SK-N-SH (cell line): ENCODE results near the gene NTMT2. TPM values are rescaled to one million over a fixed set of nuclear protein-coding genes. Genes with fewer than 3 reads are reported as not detected.

Experiments
- CTCF ChIA-PET: fragments of 300-600, 350-600 bp; formaldehyde crosslinking; extraction: SDS; loops from one replicate; lab custom pipeline; 2021; lab: Yijun Ruan, JAX
- POLR2A ChIA-PET: fragments of 350-600 bp; sonication (Branson Sonifier 250); formaldehyde crosslinking; extraction: SDS; loops from one replicate; lab custom pipeline; 2020; ENCODE audit warnings: antibody characterized with exemption, inconsistent platforms; lab: Yijun Ruan, JAX
- DNase-seq: peaks from one replicate; pipeline ENCODE4 v3.0.0; 2012
- H2AFZ ChIP-seq: fragments of 200-600 bp; sonication (generic); 2 replicates; pipeline ENCODE4 v1.8.1; 2016; ENCODE audit warnings: antibody characterized with exemption, mild to moderate bottlenecking, low read depth
- H3F3A ChIP-seq: fragments of 200-600 bp; sonication (generic); replicated peaks from 2 replicates; pipeline ENCODE3; 2016; ENCODE audit warnings: antibody characterized with exemption, mild to moderate bottlenecking; ENCODE audit not compliant: insufficient read depth
- H3K27ac ChIP-seq, 2 experiments: fragments of 200-500 bp in 1 of 2; fragments of 200-600 bp in 1 of 2; sonication (Bioruptor generic) in 1 of 2; sonication (generic), shearing (Covaris generic) in 1 of 2; 2 replicates each; pipeline versions ENCODE4 v1.5.1 to v1.6.1; 2014 to 2016; ENCODE audit warnings: low read depth in 2 of 2, inconsistent platforms in 1 of 2, low read length in 1 of 2, mild to moderate bottlenecking in 1 of 2, mixed read lengths in 1 of 2
- H3K27me3 ChIP-seq: fragments of 200-600 bp; sonication (generic), shearing (Covaris generic); 2 replicates; pipeline ENCODE4 v1.6.1; 2016; ENCODE audit warnings: mixed run types; ENCODE audit not compliant: insufficient read depth
- H3K36me3 ChIP-seq, 2 experiments: fragments of 200-500 bp in 1 of 2; fragments of 200-600 bp in 1 of 2; sonication (Bioruptor generic) in 1 of 2; sonication (generic) in 1 of 2; replicated peaks in 1 of 2; 2 replicates each; pipeline versions ENCODE3 to v1.5.1; 2014 to 2016; ENCODE audit warnings: low read length in 1 of 2, mild to moderate bottlenecking in 1 of 2; ENCODE audit not compliant: insufficient read depth in 2 of 2, control insufficient read depth in 1 of 2
- H3K4me1 ChIP-seq, 2 experiments: fragments of 200-500 bp in 1 of 2; fragments of 200-600 bp in 1 of 2; sonication (Bioruptor generic) in 1 of 2; sonication (generic), shearing (Covaris generic) in 1 of 2; 2 replicates each; pipeline versions ENCODE4 v1.5.1 to v1.6.1; 2014 to 2016; ENCODE audit warnings: low read depth in 1 of 2, low read length in 1 of 2, mixed run types in 1 of 2; ENCODE audit not compliant: insufficient read depth in 2 of 2, control insufficient read depth in 1 of 2
- H3K4me2 ChIP-seq: fragments of 200-600 bp; sonication (generic), shearing (Covaris generic); 2 replicates; pipeline ENCODE4 v1.6.1; 2017; ENCODE audit warnings: mixed run types
- H3K4me3 ChIP-seq, 2 experiments: fragments of 200-500 bp in 1 of 2; fragments of 200-600 bp in 1 of 2; sonication (Bioruptor generic) in 1 of 2; sonication (generic), shearing (Covaris generic) in 1 of 2; 2 replicates each; pipeline versions ENCODE4 v1.5.1 to v1.8.1; 2014 to 2016; ENCODE audit warnings: low read depth in 2 of 2, inconsistent platforms in 1 of 2, low read length in 1 of 2, mild to moderate bottlenecking in 1 of 2, mixed read lengths in 1 of 2, moderate library complexity in 1 of 2
- H3K79me2 ChIP-seq: fragments of 200-600 bp; sonication (generic); 2 replicates; pipeline ENCODE4 v1.8.1; 2017; ENCODE audit warnings: mild to moderate bottlenecking; ENCODE audit not compliant: insufficient read depth
- H3K9ac ChIP-seq: fragments of 200-600 bp; sonication (generic); 2 replicates; pipeline ENCODE4 v1.6.1; 2017; ENCODE audit warnings: mixed run types
- H3K9me2 ChIP-seq: fragments of 200-600 bp; sonication (generic); 2 replicates; pipeline ENCODE4 v1.6.1; 2017; ENCODE audit warnings: mixed run types
- H3K9me3 ChIP-seq: fragments of 200-600 bp; sonication (generic); 2 replicates; pipeline ENCODE4 v1.6.1; 2017; ENCODE audit warnings: mixed run types, mild to moderate bottlenecking, moderate library complexity
- H4K20me1 ChIP-seq: fragments of 200-600 bp; sonication (generic); 2 replicates; pipeline ENCODE4 v1.6.1; 2017; ENCODE audit warnings: mild to moderate bottlenecking, mixed run types; ENCODE audit not compliant: insufficient read depth
- ELF1 ChIP-seq: IDR thresholded peaks from 2 replicates; pipeline ENCODE4 v1.4.0; 2012
- FOXM1 ChIP-seq: IDR thresholded peaks from 2 replicates; pipeline ENCODE4 v1.4.0; 2012; ENCODE audit warnings: low read depth, mild to moderate bottlenecking
- JUND ChIP-seq: IDR thresholded peaks from 2 replicates; pipeline ENCODE4 v1.4.0; 2012
- MEF2A ChIP-seq: IDR thresholded peaks from 2 replicates; pipeline ENCODE4 v1.4.0; 2012; ENCODE audit warnings: low read depth, borderline replicate concordance
- MXI1 ChIP-seq: IDR thresholded peaks from 2 replicates; pipeline ENCODE4 v1.6.1; 2012; ENCODE audit warnings: mild to moderate bottlenecking, low read depth, low read length, improper control_type of control experiment
- RXRA ChIP-seq: IDR thresholded peaks from 2 replicates; pipeline ENCODE4 v1.4.0; 2012; ENCODE audit warnings: low read depth, mild to moderate bottlenecking, borderline replicate concordance
- TAF1 ChIP-seq: IDR thresholded peaks from 2 replicates; pipeline ENCODE4 v1.6.1; 2012; ENCODE audit warnings: low read depth, mild to moderate bottlenecking, low read length, moderate library complexity, borderline replicate concordance
- TEAD4 ChIP-seq: IDR thresholded peaks from 2 replicates; pipeline ENCODE4 v1.4.0; 2012; ENCODE audit warnings: mild to moderate bottlenecking, borderline replicate concordance; ENCODE audit not compliant: insufficient read depth
- WGBS: methylation state at CpG from one replicate; pipeline ENCODE4 v1.1.6; 2017; ENCODE audit warnings: low lambda C conversion rate; 5-methylcytosine and 5-hydroxymethylcytosine counted together
- polyA plus RNA-seq, 3 experiments: library from polyadenylated mRNA; depleted of rRNA; stranded (reverse); fragments of >200 nt; gene quantifications; 2 replicates each; pipeline ENCODE4 v1.2.3, GENCODE V29; 2012
- TF ChIP-seq, protein P1 (sequence below): IDR thresholded peaks from 2 replicates; pipeline ENCODE4; 2012
- TF ChIP-seq, protein P2 (sequence below): IDR thresholded peaks from 2 replicates; pipeline ENCODE4 v1.4.0; 2012; ENCODE audit warnings: low read depth
- TF ChIP-seq, protein P3 (sequence below): fragments of 150-350 bp; IDR thresholded peaks from 2 replicates; pipeline ENCODE4 v1.6.1; 2016; ENCODE audit warnings: mild to moderate bottlenecking, low read depth, low read length
- TF ChIP-seq, protein P4 (sequence below): fragments of 150-350 bp; IDR thresholded peaks from 2 replicates; pipeline ENCODE4 v1.6.1; 2017; ENCODE audit warnings: antibody characterized with exemption, low read length, low read depth, borderline replicate concordance

NTMT2 gene
- polyA plus RNA-seq, 1 of the 3 experiments (the other 2 are of a cell fraction): not detected

DNA sequence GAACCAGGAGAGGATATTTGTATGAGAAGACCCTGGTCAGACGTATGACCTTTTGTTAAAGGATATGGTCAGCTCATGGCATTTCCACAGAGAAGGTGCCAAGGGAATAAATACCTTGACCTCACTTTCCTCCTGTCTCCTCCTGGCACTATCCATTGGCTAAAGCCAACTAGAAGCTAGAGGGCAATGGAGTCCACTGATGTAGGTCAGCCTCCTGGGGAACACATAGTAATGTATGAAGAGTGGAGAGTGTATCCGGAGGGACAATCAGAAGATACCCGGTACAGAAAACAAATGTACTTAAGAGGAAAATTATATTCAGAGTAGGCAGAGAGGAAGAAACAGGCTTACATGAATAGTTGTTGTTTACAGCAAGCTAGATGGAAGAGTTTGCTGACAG is 698 bp upstream of the NTMT2 start:
- no peaks in the 10 kb centered on the region for H3K79me2 ChIP-seq
- H3K4me1 ChIP-seq: no peaks in the 10 kb centered on the region
- H3K9ac ChIP-seq: no peak overlapping the region
- no peaks in the 10 kb centered on the region for H3K9me3 ChIP-seq
- no peaks in the 10 kb centered on the region for H4K20me1 ChIP-seq
- no peak overlapping the region for H3K4me2 ChIP-seq
- H3K27ac ChIP-seq: no peak overlapping the region
- POLR2A ChIA-PET: no interaction called here
- DNase-seq: no peak
- no peaks in the 10 kb centered on the region for H3K36me3 ChIP-seq
- WGBS: 11% methylated on average over 3 of the region's 3 CpGs
- no peak overlapping the region for H2AFZ ChIP-seq
- TF ChIP-seq, protein P1, sequence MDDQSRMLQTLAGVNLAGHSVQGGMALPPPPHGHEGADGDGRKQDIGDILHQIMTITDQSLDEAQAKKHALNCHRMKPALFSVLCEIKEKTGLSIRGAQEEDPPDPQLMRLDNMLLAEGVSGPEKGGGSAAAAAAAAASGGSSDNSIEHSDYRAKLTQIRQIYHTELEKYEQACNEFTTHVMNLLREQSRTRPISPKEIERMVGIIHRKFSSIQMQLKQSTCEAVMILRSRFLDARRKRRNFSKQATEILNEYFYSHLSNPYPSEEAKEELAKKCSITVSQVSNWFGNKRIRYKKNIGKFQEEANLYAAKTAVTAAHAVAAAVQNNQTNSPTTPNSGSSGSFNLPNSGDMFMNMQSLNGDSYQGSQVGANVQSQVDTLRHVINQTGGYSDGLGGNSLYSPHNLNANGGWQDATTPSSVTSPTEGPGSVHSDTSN: no peak
- no peak for TF ChIP-seq JUND
- no peak for TF ChIP-seq FOXM1
- no peak for TF ChIP-seq MEF2A
- TF ChIP-seq, protein P2, sequence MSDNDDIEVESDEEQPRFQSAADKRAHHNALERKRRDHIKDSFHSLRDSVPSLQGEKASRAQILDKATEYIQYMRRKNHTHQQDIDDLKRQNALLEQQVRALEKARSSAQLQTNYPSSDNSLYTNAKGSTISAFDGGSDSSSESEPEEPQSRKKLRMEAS: no peak
- TF ChIP-seq TEAD4: no peak
- no peaks in the 10 kb centered on the region for H3F3A ChIP-seq
- CTCF ChIA-PET: no interaction called here
- H3K27me3 ChIP-seq: no peaks in the 10 kb centered on the region
- H3K9me2 ChIP-seq: no peaks in the 10 kb centered on the region
- no peak overlapping the region for H3K4me3 ChIP-seq

DNA sequence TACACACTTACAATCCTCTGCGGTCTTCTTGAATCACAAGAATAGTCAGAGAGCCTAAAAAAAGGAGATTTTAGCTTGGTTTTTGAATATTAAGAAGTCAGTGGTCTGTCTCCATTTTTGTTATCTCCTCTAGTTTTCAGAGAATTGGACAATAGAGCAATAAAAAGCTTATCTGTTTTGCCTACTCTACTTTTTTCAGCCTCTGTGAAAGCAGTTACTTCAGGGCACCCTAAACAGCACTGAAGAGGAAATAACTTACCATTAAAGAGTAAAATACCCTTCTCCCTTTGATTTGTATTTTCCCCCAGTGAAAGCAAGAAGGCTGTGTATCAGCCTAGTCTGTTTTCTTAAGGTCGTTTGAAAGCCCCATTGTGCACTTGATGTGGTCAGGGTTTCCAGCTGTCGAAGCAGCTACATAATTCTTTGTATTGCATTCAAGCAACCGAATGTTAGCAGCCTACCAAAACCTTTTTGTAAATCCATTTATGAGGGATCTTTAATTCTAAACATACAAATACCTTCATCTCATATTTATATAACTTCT is 1.0 kb downstream of the NTMT2 start:
- no peak for DNase-seq
- no peaks in the 10 kb centered on the region for H3F3A ChIP-seq
- H3K4me1 ChIP-seq: no peaks in the 10 kb centered on the region
- TF ChIP-seq RXRA (no peak), TAF1 (no peak), MXI1 (no peak), ELF1 (no peak)
- TF ChIP-seq, protein P3, sequence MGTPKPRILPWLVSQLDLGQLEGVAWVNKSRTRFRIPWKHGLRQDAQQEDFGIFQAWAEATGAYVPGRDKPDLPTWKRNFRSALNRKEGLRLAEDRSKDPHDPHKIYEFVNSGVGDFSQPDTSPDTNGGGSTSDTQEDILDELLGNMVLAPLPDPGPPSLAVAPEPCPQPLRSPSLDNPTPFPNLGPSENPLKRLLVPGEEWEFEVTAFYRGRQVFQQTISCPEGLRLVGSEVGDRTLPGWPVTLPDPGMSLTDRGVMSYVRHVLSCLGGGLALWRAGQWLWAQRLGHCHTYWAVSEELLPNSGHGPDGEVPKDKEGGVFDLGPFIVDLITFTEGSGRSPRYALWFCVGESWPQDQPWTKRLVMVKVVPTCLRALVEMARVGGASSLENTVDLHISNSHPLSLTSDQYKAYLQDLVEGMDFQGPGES: no peak
- TF ChIP-seq, protein P4, sequence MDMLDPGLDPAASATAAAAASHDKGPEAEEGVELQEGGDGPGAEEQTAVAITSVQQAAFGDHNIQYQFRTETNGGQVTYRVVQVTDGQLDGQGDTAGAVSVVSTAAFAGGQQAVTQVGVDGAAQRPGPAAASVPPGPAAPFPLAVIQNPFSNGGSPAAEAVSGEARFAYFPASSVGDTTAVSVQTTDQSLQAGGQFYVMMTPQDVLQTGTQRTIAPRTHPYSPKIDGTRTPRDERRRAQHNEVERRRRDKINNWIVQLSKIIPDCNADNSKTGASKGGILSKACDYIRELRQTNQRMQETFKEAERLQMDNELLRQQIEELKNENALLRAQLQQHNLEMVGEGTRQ: no peak
- CTCF ChIA-PET: no interaction called here
- H3K27me3 ChIP-seq: no peaks in the 10 kb centered on the region
- 17% methylated on average over 4 of the region's 4 CpGs for WGBS
- H3K4me3 ChIP-seq: no peak overlapping the region
- H3K9me2 ChIP-seq: no peaks in the 10 kb centered on the region
- H3K36me3 ChIP-seq: no peaks in the 10 kb centered on the region
- H3K9me3 ChIP-seq: no peaks in the 10 kb centered on the region
- no peak overlapping the region for H3K4me2 ChIP-seq
- POLR2A ChIA-PET: no interaction called here
- H2AFZ ChIP-seq: no peak overlapping the region
- H3K9ac ChIP-seq: no peak overlapping the region
- H4K20me1 ChIP-seq: no peaks in the 10 kb centered on the region
- no peak overlapping the region for H3K27ac ChIP-seq
- H3K79me2 ChIP-seq: no peaks in the 10 kb centered on the region
